M059J (cell line): ENCODE data around the gene CLEC16A. TPM values are rescaled to one million over a fixed set of nuclear protein-coding genes. Genes with fewer than 3 reads are reported as not detected.

Experiments used
- DNase-seq: peaks from one replicate; pipeline ENCODE4 v3.0.0-alpha.2; 2012; ENCODE audit warnings: low read depth
- total RNA-seq: library from RNA; depleted of rRNA; stranded (reverse); fragments of >200 nt; shearing (Covaris generic); gene quantifications from 2 replicates; pipeline ENCODE4 v1.2.3, GENCODE V29; 2014

The CLEC16A gene
- total RNA-seq, 1 experiment from 2014 or later, result 15.6 TPM

DNA sequence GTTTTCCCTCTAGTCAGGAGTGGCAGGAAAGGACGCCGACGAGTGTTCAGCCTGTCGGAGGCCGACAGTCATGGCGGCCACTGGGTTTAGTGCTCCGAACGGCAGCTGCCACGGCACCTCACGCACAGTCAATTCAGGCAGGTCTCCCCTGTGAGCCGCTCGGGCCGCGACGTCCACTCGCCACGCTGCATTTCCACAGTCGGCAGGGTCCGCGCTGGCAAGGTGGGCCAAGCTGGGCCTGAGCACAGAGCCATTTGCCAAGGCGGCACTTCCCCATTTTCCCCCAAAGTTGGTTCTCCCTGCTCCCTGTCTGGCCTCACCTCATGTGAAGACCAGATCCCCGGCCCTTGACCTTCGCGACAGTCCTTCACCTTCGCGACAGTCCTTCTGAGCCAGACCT lies 229.8 kb downstream of the CLEC16A start:
- no peak for DNase-seq

DNA sequence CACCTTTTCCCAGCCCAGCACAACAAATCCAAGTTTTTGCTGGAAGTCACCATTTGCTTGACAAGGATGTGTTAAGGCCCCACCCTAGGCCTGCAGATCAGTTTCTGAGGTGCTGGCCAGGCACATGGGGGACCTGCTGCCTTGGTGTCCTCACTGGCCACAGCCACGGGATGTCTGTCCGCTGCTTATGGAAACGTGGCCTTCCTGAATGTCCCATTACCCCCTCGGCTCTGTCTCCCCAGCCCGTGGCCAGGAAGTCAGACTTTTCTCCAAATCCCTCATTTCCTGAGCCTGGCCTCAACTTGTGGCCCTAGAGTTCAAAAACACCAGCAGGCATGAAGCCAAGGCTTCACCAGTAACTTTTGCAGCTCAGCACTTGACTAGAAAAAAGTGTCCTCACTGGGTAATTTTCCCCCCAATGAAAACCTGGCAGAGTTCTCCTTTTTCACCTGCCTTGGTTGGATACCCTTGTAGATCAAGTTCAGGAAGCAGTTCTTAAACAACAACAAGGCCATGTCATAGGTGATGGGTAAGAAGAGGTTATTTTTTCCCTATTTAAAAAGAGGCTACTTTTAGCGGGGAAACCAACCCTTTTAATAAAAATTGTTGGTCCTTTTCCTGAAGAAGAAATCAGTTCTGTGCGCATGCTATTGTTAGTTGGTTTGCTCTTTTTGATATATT lies 230.9 kb downstream of the CLEC16A start:
- no peak for DNase-seq

DNA sequence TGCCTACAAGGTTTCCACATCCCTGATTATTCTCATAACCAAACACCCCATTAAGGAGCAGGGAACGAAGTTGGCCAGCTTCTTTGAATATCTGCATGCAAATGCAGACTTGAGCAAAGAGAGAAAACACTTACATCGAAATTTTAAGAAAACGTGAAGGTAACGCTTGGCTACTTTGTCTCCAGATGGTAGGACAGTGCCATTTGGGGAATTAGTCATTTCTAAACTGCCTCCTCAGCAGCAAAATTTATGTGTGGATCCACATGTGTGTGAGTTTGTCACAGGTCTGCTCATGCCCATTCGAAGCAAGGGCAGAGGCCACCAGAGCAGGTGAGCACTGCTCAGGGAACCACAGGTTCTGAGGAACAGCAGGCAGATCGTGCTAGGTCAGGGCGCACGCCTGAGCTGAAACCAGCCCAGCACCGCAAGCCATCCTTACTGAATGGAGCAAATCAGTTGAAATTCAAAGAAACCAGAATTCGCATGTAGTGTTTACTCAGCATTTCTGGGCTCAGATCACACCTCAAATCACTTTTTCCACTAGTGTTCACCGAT lies 231.5 kb downstream of the CLEC16A start:
- no peak for DNase-seq

DNA sequence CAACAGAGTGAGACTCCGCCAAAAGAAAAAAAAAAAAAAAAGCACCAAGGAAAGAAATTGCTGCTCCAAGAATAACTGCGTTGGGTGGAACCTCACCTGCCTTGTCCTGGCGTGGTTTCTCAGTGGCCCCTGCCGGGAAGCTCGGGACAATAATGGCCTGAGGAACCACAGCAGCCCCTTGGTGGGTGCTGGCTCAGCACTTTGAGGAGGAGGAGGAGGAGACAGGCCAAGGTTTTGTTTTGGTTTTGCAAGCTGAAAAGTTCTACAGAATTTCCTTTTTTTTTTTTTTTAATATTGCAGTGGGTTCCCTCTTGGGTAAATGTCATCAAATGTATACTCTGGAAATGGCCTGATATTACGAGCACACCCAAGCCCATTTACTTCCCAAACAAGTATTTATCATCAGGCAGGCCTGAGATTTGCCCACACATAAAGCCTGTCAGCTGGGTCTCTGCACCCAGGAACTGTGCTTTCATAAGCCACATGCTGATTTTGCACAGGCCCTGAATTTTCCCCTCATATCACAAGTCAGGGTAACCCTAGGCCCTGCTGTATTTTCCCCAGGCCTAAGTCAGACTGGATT lies 233.3 kb downstream of the CLEC16A start:
- DNase-seq, result no peak

DNA sequence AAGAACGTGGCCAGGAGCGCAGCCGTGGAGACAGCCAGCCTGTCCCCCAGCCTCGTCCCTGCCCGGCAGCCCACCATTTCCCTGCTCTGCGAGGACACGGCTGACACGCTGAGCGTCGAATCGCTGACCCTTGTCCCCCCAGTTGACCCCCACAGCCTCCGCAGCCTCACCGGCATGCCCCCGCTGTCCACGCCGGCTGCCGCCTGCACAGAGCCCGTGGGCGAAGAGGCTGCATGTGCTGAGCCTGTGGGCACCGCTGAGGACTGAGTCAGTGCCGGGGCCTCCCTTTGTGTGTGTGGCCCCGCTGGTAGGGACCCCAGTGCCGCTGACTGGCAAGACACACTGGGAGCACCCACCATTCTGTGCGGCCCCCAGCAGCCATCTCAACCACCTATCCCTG lies 234.1 kb downstream of the CLEC16A start:
- no peak for DNase-seq

DNA sequence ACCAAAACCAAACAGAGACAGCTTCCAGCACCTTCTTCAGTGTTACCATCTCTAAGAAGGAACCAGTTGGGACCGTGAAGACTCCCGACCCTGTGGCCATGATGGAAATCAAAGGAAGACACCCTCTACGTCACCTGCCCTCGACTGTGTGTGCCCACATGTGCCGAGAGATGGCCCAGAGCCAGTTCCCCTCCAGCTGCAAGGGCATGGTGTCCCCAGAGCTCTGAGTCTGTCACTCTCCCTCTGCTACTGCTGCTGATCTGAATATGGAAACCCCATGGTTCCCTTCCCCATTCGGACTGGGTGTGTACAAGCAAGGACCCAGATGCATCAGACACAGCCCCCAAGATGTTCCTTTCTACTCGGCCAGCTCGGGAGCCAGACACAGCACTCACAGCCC lies 235.2 kb downstream of the CLEC16A start:
- DNase-seq, result no peak

DNA sequence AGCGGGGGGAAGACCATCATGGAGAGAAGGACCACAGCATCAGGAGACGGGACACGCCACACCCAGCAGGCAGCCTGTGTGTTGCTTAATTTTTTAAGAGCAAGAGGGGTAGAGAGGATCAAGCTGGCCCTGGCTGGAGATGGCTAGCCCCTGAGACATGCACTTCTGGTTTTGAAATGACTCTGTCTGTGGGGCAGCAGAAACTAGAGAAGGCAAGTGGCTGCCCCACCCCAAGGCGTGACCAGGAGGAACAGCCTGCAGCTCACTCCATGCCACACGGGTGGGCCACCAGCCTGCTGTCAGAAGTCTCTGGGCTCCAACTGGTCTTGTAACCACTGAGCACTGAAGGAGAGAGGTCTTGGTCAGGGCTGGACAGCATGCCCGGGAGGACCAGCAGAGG lies 236.1 kb downstream of the CLEC16A start:
- no peak for DNase-seq

DNA sequence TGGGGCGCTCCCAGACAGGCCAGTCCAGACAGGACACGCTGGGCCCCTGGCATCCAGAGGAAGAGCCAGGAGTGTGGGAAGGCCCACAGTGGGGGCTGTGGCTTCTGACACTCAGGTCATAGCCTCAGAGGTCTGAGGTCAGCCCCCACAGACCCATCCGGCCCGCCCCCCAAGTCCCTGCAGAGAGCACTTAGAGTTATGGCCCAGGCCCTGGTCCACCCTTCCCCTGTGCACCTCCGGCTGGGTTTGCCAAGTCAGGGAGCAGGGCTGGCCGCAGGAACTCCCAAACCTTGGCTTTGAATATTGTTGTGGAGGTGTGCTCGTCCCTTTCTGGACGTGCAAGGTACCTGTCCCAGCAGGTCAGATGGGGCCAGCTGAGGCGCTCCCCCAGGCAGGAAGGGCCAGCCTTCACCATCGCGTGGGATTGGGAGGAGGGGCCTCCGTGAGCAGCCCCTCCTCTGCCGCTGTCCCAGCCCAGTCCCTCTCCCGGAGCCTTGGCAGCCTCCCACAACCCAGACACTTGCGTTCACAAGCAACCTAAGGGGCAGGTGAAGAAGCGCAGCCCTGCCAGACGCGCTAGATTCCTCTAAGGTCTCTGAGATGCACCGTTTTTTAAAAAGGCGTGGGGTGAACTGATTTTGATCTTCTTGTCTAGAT lies 237.0 kb downstream of the CLEC16A start:
- no peak for DNase-seq

DNA sequence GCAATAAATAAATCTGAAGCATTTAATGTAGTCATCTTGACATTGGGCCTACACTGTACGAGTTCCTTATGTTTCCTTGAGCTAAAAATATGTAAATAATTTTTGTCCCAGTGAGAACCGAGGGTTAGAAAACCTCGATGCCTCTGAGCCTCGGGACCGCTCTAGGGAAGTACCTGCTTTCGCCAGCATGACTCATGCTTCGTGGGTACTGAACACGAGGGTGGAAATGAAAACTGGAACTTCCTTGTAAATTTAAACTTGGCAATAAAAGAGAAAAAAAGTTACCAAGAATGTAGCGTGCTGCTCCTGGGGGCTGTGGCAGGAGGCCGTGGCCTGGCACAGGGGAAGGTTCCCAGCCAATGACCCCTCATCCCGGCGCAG lies 237.5 kb downstream of the CLEC16A start:
- DNase-seq, result peak; percentile 43

DNA sequence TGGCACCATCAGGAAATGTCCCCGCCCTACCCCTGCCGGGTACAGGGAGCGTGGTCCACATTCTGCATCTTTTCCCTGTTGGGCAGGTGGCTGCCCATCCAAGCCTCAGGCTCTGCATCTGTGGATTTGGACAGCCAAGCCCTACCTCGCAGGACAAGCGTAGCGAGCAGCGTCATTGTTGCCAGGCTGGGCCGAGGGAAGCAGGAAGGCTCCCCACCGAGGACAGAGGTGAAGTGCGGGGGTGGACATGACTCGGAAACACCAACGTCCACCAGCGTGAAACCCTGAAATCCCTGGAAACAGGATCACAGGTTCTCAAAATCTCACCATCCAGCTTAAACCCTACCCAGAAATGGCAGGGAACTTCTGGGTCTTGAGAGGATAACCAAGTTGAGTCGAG lies 238.0 kb downstream of the CLEC16A start:
- no peak for DNase-seq

DNA sequence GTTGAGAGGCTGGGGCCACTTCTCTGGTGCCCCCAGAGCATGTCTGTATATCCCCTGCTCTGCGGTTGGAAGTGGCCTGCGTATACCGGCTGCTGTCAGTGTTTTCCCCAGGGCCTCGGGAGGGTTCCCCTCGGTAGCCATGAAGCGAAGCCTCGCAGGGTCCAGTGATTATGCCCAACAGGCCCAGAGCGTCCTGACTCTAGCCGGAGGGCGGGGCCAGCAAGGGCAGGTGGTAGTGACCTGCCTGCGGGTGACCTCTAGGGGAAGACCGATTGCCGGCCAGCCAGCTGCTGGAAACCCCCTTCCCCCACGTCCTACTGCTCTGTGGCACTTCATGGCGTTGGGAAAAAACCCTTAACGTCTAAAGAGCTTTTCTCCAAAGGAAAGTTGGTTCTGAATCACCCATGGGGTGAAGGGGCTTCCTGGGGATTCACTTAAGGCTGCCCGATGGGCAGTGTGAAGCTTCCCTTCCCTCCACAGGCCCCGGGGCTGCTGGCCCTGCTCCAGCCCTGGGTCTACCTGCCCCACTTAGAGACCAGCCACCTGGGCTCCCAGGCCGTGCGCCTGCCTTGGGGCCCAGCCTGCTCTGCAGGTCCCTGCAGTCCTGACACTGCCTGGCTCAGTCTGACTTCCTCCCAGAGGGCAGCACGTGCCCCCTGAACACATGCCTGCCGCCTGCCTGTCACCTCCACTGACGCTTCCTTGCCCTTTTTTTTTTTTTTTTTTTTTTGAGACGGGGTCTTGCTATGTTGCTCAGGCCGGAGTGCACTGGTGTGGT lies 238.9 kb downstream of the CLEC16A start:
- no peak for DNase-seq

DNA sequence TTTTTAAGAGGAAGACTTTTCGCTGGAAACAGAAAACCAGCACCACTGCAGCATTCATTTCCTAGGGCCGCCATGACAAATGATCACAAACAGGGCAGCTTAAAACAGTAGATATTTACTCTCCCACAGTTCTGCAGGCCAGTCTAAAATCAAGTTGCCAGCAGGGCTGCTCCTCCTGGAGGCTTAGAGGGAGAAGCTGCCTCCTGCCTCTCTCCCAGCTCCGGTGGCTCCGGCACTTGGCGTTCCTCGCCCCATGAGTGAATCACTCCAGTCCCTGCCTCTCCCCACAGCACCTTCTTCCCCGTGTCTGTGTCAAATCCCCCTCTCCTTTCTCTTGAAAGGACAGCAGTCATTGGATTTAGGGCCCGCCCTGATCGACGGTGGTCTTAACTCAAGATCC lies 239.6 kb downstream of the CLEC16A start:
- DNase-seq, result no peak

DNA sequence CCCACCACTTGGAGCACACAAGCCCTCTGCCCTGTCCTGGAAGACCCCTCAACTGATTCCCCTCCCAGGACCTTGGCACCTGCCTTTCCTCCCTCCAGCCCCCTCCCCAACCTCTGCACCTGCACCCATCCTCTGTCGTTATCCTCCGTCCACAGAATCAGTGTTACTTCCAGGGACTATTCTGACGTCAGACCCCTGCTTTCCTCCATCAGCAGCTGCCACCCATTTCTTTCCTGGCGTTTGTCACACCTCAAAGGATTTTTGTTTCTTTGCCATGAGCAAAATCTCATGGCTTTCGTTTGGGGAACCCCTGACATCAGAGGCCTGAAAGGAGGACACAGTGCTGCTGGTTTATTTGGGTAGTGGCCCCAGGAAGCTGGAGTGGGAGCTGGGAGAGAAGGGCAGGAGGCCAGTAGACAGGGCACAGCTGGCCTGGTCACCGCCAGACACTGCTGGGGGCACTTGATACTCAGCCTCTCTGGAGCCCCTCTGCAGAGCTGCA lies 243.2 kb downstream of the CLEC16A start:
- DNase-seq, result no peak

DNA sequence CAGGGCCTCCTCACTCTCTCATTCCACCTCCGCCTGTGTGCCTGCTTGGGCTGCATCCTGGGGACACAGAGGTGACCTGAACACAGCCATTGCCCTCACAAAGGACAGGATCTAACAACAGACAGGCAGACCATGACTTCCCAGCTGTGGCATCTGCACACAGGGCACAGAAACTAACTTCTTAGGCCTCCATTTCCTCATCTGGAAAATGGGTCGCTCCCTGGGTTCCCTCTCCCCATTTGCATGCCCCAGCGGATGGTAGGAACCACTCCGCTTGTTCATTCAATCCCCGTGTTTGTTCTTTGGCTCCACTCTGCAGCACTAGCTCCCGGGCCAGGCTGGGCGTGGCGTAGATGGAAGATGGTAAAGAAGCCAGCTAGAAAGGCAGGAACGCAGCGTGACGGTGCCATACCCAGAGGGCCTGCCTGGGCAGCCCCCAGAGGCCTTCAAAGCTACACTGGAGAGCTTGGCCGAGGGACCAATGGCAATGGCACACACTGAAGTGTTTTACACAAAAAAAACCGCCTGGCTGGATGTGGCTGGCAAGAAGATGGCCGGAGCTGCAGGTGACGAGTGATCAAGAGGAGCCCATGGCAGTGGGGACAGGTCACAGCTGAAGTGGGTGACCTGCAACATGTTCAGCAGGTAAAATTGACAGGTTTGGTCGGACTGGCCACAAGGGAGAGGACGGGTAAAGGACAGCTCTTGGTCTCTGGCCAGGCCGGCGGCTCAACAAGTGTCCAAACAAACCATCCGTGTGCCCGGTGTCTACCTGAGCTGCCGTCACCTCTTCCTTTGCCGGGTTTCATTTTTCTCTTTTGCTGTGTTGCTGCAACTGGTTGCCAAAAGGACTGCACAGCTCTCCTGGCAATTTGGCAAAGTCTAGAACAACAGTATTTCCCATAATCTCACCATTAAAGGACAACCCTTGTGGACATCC lies 244.7 kb downstream of the CLEC16A start:
- no peak for DNase-seq

DNA sequence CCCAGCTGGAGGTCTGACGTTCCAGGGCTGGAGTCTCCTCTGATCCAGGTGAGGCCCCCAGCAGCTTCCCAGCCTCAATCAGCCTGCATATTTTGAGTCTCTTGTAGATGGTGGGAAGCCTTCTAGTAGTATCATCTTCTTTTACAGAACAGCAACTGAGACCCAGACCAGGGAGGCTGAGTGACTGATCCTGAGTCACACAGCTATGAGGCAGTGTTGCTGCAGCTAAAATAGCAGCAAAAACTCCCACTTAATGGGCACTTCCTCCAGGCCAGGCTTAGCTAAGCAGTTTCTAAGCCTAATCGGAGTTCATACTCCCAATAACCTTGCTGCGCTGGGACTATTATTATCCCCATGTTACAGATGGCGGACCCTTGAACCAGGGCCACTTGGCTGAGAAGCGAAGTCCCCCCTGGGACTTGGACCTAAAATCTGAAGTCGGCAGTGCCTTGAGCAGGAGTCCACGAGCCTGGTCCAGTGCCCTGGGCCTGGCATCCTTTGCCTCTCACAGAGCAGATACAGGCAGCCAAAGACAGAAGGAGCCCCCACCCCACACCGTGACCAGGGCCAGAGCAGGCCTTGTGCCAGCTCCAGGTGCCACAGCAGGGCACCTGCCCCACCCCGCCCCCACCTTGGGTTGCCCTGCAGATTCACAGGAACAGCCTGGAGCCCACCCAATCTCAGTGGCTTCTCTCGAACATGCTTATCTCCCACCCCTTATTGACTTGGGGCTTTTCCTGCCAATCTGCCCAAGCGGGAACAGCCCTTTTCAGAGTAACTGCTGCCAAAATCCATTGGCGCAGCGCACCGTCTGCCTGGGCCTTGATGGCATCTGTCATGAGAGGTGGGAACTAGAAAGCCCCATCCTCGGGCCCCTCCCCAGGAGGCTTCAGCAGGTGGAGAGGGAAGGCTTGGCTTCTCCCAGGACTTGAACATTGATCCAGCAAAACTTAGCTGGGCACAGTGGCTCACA lies 246.5 kb downstream of the CLEC16A start:
- no peak for DNase-seq

DNA sequence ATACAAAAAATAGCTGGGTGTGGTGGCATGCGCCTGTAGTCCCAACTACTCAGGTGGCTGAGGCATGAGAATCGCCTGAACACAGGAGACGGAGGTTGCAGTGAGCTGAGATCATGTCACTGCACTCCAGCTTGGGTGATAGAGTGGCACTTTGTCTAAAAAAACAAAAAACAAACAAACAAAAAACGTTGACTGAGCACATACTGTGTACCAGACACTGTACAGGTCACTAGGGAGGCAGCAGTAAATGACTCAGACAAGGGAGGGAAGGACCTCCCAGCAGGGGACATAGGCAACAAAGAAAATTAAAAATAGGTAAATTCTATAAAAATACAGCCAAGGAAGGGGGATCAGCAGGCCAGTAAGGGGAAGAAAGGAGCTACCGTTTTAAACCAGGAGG lies 247.3 kb downstream of the CLEC16A start:
- DNase-seq, result peak; percentile 34

DNA sequence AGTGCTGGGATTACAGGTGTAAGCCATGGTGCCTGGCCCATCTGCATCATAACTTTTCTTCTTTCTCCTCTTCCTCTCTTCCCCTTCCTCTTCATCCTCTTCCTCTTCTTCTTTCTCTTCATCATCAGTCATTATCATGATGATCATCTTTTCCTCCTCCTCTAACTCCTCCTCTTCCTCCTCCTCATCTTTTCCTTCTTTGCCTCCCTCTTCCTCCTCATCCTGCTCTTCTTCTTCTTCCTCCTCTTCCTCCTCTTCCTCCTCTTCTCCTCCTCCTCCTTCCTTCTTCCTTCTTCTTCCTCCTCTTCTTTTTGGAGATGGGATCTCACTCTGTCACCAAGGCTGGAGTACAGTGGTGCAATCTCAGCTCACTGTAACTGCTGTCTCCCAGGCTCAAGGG lies 249.1 kb downstream of the CLEC16A start:
- DNase-seq, result no peak

DNA sequence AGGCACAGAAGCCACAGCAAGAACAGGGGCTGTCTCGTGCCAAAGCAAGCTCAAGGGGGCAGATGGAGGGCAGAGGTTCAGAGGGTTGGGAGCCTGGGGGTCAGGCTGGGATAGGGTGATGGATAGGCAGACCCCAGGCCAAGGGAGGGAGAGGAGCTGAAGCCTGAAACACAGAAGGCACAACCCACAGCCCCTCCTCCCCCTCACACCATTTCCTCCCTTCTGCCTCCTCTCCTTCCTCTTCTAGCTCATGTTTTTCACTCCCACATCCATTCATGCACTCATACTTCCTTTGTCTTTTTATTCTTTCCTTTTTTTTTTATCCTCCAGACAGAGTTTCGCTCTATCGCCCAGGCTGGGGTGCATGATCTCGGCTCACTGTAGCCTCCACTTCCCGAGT lies 250.5 kb downstream of the CLEC16A start:
- DNase-seq, result no peak

DNA sequence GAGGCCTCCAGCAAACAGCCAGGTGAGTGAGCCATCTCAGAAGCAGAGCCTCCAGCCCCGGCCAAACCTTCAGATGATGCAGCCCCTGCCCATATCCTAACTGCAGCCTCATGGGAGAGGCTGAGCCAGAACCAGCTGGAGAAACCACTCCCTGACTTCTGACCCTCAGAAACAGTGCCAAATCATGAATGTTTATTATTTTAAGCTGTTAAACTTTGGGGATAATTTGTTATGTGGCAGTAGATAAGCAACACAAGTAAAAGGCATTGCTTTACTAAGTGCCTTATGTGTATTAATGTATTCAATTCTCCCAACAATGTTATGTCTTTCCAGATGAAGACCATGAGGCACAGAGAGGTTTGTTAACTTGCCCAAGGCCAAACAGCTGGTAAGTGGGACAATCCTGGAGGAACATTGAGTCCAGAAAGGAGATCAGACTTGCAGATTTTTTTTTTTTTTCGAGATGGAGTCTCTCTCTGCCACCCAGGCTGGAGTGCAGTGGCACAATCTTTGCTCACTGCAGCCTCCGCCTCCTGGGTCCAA lies 252.0 kb downstream of the CLEC16A start:
- DNase-seq, result peak; percentile 65

DNA sequence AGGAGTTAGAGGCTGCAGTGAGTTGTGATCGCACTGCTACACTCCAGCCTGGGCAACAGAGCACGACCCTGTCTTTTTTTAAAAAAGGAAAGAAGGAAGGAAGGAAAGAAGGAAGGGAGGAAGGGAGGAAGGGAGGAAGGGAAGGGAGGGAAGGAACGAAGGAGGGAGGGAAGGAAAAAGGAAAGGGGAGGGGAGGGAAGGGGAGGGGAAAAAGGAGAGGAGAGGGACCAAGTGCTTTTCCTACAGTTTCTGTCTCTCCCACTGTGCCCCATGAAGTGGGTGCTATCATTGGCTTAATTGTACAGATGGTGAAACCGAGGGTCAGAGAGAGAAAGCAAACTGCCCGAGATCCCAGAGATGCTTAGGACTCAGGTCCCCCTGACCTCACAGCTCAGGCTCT lies 254.0 kb downstream of the CLEC16A start:
- no peak for DNase-seq
